A549 (cell line): ENCODE measurements around the gene UACA. TPM values are rescaled to one million over a fixed set of nuclear protein-coding genes. Genes with fewer than 3 reads are reported as not detected.

Experiments used
- ATAC-seq, 2 experiments: fragments of 200-7000 bp in 1 of 2; fragments of >200 bp in 1 of 2; cut with Nextera tagmentation in 1 of 2; cut with Tn5 transposase in 1 of 2; 3 replicates each; pipeline versions ENCODE4 v1.8.0 to v1.9.1; 2018 to 2020; ENCODE audit warnings: mild to moderate bottlenecking in 1 of 2, moderate library complexity in 1 of 2
- CTCF ChIA-PET: fragments of 300-600 bp; sonication (Branson Sonifier 250); formaldehyde crosslinking; extraction: SDS; loops from one replicate; lab custom pipeline; 2021; ENCODE audit warnings: antibody characterized with exemption, inconsistent platforms; lab: Yijun Ruan, JAX
- POLR2A ChIA-PET: fragments of 350-600 bp; formaldehyde crosslinking; extraction: SDS; loops from one replicate; lab custom pipeline; 2021; ENCODE audit warnings: antibody characterized with exemption, inconsistent platforms; lab: Yijun Ruan, JAX
- DNase-seq, 2 experiments: peaks; one replicate each; pipeline versions ENCODE4 v3.0.0 to v3.0.0-alpha.2; 2011 to 2016; ENCODE audit warnings: low read depth in 1 of 2, low spot score in 1 of 2
- FAIRE-seq: peaks from 2 replicates; lab custom pipeline; 2011; peaks lifted over from hg19 to GRCh38; lab: Jason Lieb, UNC
- H3K27ac ChIP-seq, 2 experiments: fragments of >200 bp; sonication (Bioruptor Twin); formaldehyde crosslinking; 3 replicates each; pipeline ENCODE4 v1.5.1; 2016 to 2017
- H3K4me1 ChIP-seq: fragments of >200 bp; sonication (Bioruptor Twin); formaldehyde crosslinking; 3 replicates; pipeline ENCODE4 v1.6.1; 2016
- H3K4me2 ChIP-seq: fragments of >200 bp; sonication (Bioruptor Twin); formaldehyde crosslinking; 3 replicates; pipeline ENCODE4 v1.6.1; 2016
- H3K4me3 ChIP-seq: fragments of >200 bp; sonication (Bioruptor Twin); formaldehyde crosslinking; 3 replicates; pipeline ENCODE4 v1.5.1; 2016
- H3K9me3 ChIP-seq: fragments of >200 bp; sonication (Bioruptor Twin); formaldehyde crosslinking; 3 replicates; pipeline ENCODE4 v1.6.1; 2016
- BHLHE40 ChIP-seq: IDR thresholded peaks from 2 replicates; pipeline ENCODE4 v1.6.1; 2012; ENCODE audit warnings: low read depth, low read length, inconsistent platforms
- CBX2 ChIP-seq: fragments of 200-600 bp; sonication (generic); IDR thresholded peaks from 2 replicates; pipeline ENCODE4 v1.6.1; 2016; ENCODE audit warnings: low read depth, mild to moderate bottlenecking, borderline replicate concordance
- GATA3 ChIP-seq: IDR thresholded peaks from 2 replicates; pipeline ENCODE4 v1.6.1; 2012; ENCODE audit warnings: borderline replicate concordance
- KDM5A ChIP-seq: fragments of 200-600 bp; sonication (generic); IDR thresholded peaks from 2 replicates; pipeline ENCODE4 v1.6.1; 2016; ENCODE audit warnings: antibody characterized with exemption, mild to moderate bottlenecking
- MAFK ChIP-seq: fragments of 450-650 bp; IDR thresholded peaks from 2 replicates; pipeline ENCODE4 v1.6.1; 2014; ENCODE audit not compliant: partially characterized antibody
- MAZ ChIP-seq: fragments of 150-350 bp; IDR thresholded peaks from 2 replicates; pipeline ENCODE4 v1.6.1; 2014; ENCODE audit warnings: antibody characterized with exemption, low read depth, low read length, borderline replicate concordance
- MYC ChIP-seq: IDR thresholded peaks from 2 replicates; pipeline ENCODE4 v1.6.1; 2012; ENCODE audit warnings: mild to moderate bottlenecking, inconsistent platforms, low read length, improper control_type of control experiment, borderline replicate concordance
- NPAS2 ChIP-seq: fragments of 250-450 bp; sonication (Bioruptor Pico); IDR thresholded peaks from 2 replicates; pipeline ENCODE4 v1.8.0; 2022; ENCODE audit warnings: mild to moderate bottlenecking, moderate library complexity, borderline replicate concordance
- NR3C1 ChIP-seq: fragments of >200 bp; sonication (Bioruptor Twin); formaldehyde crosslinking; IDR thresholded peaks from 3 replicates; pipeline ENCODE4 v1.6.1; 2017
- RCOR1 ChIP-seq: fragments of 150-350 bp; IDR thresholded peaks from 2 replicates; pipeline ENCODE4 v1.6.1; 2014; ENCODE audit warnings: antibody characterized with exemption, low read length, low read depth
- RFX5 ChIP-seq: fragments of 450-650 bp; IDR thresholded peaks from 2 replicates; pipeline ENCODE4 v1.7.1; 2014; ENCODE audit warnings: antibody characterized with exemption, mild to moderate bottlenecking, moderate library complexity
- RNF2 ChIP-seq: fragments of 200-600 bp; sonication (generic); IDR thresholded peaks from 2 replicates; pipeline ENCODE4 v1.6.1; 2016; ENCODE audit warnings: low read depth, mild to moderate bottlenecking, antibody characterized with exemption, moderate library complexity, borderline replicate concordance
- SREBF2 ChIP-seq: fragments of 450-650 bp; IDR thresholded peaks from 2 replicates; pipeline ENCODE4 v1.6.1; 2014; ENCODE audit warnings: mild to moderate bottlenecking, moderate library complexity
- TFCP2L1 ChIP-seq: fragments of 250-450 bp; sonication (Bioruptor Pico); IDR thresholded peaks from 2 replicates; pipeline ENCODE4 v1.5.0; 2021; ENCODE audit warnings: mild to moderate bottlenecking
- TP53 ChIP-seq: fragments of 250-450 bp; sonication (Bioruptor Pico); IDR thresholded peaks from 2 replicates; pipeline ENCODE4 v1.5.0; 2021; ENCODE audit warnings: mild to moderate bottlenecking, moderate library complexity
- ZNF302 ChIP-seq: fragments of 250-450 bp; sonication (Bioruptor Pico); IDR thresholded peaks from 2 replicates; pipeline ENCODE4 v1.9.0; 2021; ENCODE audit warnings: inconsistent platforms, mild to moderate bottlenecking, moderate library complexity
- WGBS: methylation state at CpG from one replicate; pipeline ENCODE4 v1.1.6; 2017; ENCODE audit errors: missing lambda C conversion rate; 5-methylcytosine and 5-hydroxymethylcytosine counted together
- polyA plus RNA-seq, 4 experiments: library from polyadenylated mRNA; depleted of rRNA in 3 of 4; stranded (reverse); fragments of >200 nt; fragmentation: RNase III in 1 of 4; extraction: RNeasy Plus Mini Kit Qiagen cat#74134 plus additional on column Dnase treatment in 1 of 4; gene quantifications; 2 replicates in 3 of 4; 3 replicates in 1 of 4; pipeline ENCODE4 v1.2.3, GENCODE V29; 2011 to 2017
- TF ChIP-seq, protein P1 (sequence below): fragments of >200 bp; sonication (Bioruptor Twin); formaldehyde crosslinking; IDR thresholded peaks from 3 replicates; pipeline ENCODE4 v1.5.1; 2016
- TF ChIP-seq, protein P2 (sequence below): fragments of 250-450 bp; sonication (Bioruptor Pico); IDR thresholded peaks from 2 replicates; pipeline ENCODE4 v1.5.0; 2021; ENCODE audit warnings: mild to moderate bottlenecking, moderate library complexity, borderline replicate concordance
- TF ChIP-seq, protein P3 (sequence below): fragments of 200-600 bp; sonication (generic); IDR thresholded peaks from 2 replicates; pipeline ENCODE4 v1.6.1; 2016; ENCODE audit warnings: antibody characterized with exemption, mild to moderate bottlenecking, moderate library complexity
- TF ChIP-seq, protein P4 (sequence below): fragments of 150-350 bp; IDR thresholded peaks from 2 replicates; pipeline ENCODE4 v1.6.1; 2014; ENCODE audit warnings: low read depth, mild to moderate bottlenecking, low read length
- TF ChIP-seq, protein P5 (sequence below): IDR thresholded peaks from 2 replicates; pipeline ENCODE4 v1.6.1; 2012

UACA gene
- polyA plus RNA-seq, 2 of the 4 experiments (the other 2 are of a cell fraction): 31.9 to 80.4 TPM

DNA sequence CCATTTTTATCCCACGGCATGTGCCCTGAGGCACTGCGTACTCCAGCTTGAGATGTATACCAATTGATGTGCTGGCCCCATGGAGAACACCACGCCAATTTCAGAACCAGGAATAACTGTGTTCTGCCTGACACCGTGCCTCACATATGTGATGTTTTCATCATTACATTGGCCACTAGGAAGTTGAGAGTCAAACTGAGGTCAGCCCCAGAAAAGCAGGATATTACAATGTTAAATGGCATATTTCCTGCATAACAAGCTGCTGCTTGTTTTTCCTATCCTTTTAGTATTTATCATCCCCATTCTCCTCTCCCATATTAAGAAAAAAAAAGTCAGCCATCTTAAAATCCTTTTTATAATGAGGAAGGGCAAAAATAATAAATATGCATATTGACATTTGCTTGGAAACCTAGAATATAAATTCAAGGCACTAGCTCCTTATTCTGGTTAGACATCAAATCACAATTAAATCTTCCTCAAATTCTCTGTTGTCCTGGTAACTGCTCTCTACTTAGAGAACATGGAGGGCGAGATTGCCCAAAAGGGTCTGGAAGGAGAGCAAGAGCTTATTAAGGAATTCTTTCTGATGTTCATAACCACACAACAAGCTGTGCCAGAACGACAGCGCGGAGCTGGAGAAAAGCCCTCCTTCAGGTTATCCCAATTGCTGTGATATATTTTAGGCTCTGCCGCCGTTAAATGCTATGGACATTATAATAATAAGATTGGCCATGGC is 112.6 kb downstream of the UACA start:
- no peak for ATAC-seq
- FAIRE-seq: peak; percentile 63
- Histone ChIP-seq H3K9me3 (no peaks in the 10 kb centered on the region), H3K4me1 (no peaks in the 10 kb centered on the region), H3K4me2 (no peak overlapping the region), H3K27ac (no peak overlapping the region), H3K4me3 (no peak overlapping the region)
- DNase-seq: no peak
- CTCF ChIA-PET: interaction anchor here (0.6 to 1.5 kb wide), 9 partner anchors 12 to 1175 kb away, joined by 3 to 5 read pairs (median 3); no protein-coding TSS in a partner anchor
- 95% methylated on average over 10 of the region's 10 CpGs for WGBS
- TF ChIP-seq TFCP2L1 (CRISPR knock-in tag) (no peak), MAZ (no peak), NR3C1 (no peak)
- TF ChIP-seq, protein P1, sequence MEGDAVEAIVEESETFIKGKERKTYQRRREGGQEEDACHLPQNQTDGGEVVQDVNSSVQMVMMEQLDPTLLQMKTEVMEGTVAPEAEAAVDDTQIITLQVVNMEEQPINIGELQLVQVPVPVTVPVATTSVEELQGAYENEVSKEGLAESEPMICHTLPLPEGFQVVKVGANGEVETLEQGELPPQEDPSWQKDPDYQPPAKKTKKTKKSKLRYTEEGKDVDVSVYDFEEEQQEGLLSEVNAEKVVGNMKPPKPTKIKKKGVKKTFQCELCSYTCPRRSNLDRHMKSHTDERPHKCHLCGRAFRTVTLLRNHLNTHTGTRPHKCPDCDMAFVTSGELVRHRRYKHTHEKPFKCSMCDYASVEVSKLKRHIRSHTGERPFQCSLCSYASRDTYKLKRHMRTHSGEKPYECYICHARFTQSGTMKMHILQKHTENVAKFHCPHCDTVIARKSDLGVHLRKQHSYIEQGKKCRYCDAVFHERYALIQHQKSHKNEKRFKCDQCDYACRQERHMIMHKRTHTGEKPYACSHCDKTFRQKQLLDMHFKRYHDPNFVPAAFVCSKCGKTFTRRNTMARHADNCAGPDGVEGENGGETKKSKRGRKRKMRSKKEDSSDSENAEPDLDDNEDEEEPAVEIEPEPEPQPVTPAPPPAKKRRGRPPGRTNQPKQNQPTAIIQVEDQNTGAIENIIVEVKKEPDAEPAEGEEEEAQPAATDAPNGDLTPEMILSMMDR: no peak
- TF ChIP-seq, protein P2, sequence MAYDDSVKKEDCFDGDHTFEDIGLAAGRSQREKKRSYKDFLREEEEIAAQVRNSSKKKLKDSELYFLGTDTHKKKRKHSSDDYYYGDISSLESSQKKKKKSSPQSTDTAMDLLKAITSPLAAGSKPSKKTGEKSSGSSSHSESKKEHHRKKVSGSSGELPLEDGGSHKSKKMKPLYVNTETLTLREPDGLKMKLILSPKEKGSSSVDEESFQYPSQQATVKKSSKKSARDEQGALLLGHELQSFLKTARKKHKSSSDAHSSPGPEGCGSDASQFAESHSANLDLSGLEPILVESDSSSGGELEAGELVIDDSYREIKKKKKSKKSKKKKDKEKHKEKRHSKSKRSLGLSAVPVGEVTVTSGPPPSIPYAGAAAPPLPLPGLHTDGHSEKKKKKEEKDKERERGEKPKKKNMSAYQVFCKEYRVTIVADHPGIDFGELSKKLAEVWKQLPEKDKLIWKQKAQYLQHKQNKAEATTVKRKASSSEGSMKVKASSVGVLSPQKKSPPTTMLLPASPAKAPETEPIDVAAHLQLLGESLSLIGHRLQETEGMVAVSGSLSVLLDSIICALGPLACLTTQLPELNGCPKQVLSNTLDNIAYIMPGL (CRISPR knock-in tag): no peak
- TF ChIP-seq, protein P3, sequence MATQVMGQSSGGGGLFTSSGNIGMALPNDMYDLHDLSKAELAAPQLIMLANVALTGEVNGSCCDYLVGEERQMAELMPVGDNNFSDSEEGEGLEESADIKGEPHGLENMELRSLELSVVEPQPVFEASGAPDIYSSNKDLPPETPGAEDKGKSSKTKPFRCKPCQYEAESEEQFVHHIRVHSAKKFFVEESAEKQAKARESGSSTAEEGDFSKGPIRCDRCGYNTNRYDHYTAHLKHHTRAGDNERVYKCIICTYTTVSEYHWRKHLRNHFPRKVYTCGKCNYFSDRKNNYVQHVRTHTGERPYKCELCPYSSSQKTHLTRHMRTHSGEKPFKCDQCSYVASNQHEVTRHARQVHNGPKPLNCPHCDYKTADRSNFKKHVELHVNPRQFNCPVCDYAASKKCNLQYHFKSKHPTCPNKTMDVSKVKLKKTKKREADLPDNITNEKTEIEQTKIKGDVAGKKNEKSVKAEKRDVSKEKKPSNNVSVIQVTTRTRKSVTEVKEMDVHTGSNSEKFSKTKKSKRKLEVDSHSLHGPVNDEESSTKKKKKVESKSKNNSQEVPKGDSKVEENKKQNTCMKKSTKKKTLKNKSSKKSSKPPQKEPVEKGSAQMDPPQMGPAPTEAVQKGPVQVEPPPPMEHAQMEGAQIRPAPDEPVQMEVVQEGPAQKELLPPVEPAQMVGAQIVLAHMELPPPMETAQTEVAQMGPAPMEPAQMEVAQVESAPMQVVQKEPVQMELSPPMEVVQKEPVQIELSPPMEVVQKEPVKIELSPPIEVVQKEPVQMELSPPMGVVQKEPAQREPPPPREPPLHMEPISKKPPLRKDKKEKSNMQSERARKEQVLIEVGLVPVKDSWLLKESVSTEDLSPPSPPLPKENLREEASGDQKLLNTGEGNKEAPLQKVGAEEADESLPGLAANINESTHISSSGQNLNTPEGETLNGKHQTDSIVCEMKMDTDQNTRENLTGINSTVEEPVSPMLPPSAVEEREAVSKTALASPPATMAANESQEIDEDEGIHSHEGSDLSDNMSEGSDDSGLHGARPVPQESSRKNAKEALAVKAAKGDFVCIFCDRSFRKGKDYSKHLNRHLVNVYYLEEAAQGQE: no peak
- TF ChIP-seq, protein P4, sequence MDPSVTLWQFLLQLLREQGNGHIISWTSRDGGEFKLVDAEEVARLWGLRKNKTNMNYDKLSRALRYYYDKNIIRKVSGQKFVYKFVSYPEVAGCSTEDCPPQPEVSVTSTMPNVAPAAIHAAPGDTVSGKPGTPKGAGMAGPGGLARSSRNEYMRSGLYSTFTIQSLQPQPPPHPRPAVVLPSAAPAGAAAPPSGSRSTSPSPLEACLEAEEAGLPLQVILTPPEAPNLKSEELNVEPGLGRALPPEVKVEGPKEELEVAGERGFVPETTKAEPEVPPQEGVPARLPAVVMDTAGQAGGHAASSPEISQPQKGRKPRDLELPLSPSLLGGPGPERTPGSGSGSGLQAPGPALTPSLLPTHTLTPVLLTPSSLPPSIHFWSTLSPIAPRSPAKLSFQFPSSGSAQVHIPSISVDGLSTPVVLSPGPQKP: no peak
- TF ChIP-seq, all 56 proteins: peak for 0
- POLR2A ChIA-PET: no interaction called here

DNA sequence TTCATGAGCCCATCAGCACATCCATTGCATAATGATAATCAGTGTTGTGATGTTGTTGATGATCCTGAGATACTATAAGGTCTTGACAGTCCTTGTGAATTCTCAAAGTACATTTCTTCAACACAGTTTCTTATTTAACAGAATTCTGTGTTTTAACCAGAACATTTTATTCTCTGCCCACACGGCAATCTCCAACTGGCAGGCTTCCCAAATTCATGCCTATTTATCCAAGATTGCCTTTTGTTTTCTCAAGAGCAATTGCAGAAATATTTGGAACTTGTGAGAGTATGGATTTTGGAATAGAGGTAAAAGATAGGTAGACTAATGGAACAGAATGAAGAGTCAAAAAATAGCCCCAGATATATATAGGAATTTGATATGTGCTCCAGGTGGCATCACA is 116.0 kb downstream of the UACA start:
- DNase-seq (no peak), ATAC-seq (no peak), FAIRE-seq (no peak)
- CTCF ChIA-PET: no interaction called here
- Histone ChIP-seq H3K4me1 (peaks cover 13% of the 10 kb centered on the region), H3K9me3 (no peaks in the 10 kb centered on the region), H3K4me2 (no peak overlapping the region), H3K4me3 (no peak overlapping the region), H3K27ac (no peak overlapping the region)
- POLR2A ChIA-PET: no interaction called here
- TF ChIP-seq MAFK (no peak), BHLHE40 (no peak), CBX2 (no peak), MYC (no peak), NPAS2 (CRISPR knock-in tag) (no peak), GATA3 (no peak), TP53 (CRISPR knock-in tag) (no peak), RFX5 (no peak), SREBF2 (no peak), KDM5A (no peak), RCOR1 (no peak), ZNF302 (CRISPR knock-in tag) (no peak), RNF2 (no peak)
- TF ChIP-seq, protein P5, sequence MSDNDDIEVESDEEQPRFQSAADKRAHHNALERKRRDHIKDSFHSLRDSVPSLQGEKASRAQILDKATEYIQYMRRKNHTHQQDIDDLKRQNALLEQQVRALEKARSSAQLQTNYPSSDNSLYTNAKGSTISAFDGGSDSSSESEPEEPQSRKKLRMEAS: no peak
- TF ChIP-seq, protein P3: no peak
- 71% methylated on average over 1 of the region's 1 CpG for WGBS
